NCI-H146 (cell line): ENCODE measurements around the gene GBF1.
A peak's percentile ranks its signal among the peaks of the same experiment; 100 is the strongest.
"Not testable (repeated sequence)": the region's sequence is repeated elsewhere in the genome, so short reads cannot be mapped to it uniquely, and the experiment has no call there.

ENCODE experiments used
- DNase-seq: peaks from one replicate; lab custom pipeline; 2025; lab: John Stamatoyannopoulos, UW

Gene GBF1

GRCh38 chr10:102308318-102308717 lies 63.0 kb downstream of the GBF1 start:
- not testable (repeated sequence) for DNase-seq

GRCh38 chr10:102309236-102309635 lies 63.9 kb downstream of the GBF1 start:
- no peak for DNase-seq

GRCh38 chr10:102309916-102310315 lies 64.6 kb downstream of the GBF1 start:
- DNase-seq, result no peak

- no peak for DNase-seq
Observed at GRCh38 chr10:102310361-102311024, 65.2 kb downstream of the GBF1 start.

- no peak for DNase-seq
Observed at GRCh38 chr10:102311025-102311420, 65.7 kb downstream of the GBF1 start.

- DNase-seq, result no peak
Observed at GRCh38 chr10:102312683-102313082, 67.4 kb downstream of the GBF1 start.

GRCh38 chr10:102313221-102313896 lies 68.0 kb downstream of the GBF1 start:
- DNase-seq, result no peak

GRCh38 chr10:102314801-102315200 lies 69.5 kb downstream of the GBF1 start:
- no peak for DNase-seq

GRCh38 chr10:102316421-102316820 lies 71.1 kb downstream of the GBF1 start:
- no peak for DNase-seq

GRCh38 chr10:102322914-102323313 lies 77.6 kb downstream of the GBF1 start:
- DNase-seq, result no peak

GRCh38 chr10:102324061-102324460 lies 78.7 kb downstream of the GBF1 start:
- DNase-seq, result no peak

- DNase-seq, result no peak
Observed at GRCh38 chr10:102326031-102326430, 80.7 kb downstream of the GBF1 start.

- no peak for DNase-seq
Observed at GRCh38 chr10:102327002-102327401, 81.7 kb downstream of the GBF1 start.

- no peak for DNase-seq
Observed at GRCh38 chr10:102327641-102328040, 82.3 kb downstream of the GBF1 start.

GRCh38 chr10:102332772-102333171 lies 87.4 kb downstream of the GBF1 start:
- DNase-seq, result no peak

- no peak for DNase-seq
Observed at GRCh38 chr10:102334101-102334500, 88.8 kb downstream of the GBF1 start.

- no peak for DNase-seq
Observed at GRCh38 chr10:102335184-102335583, 89.9 kb downstream of the GBF1 start.

- DNase-seq, result no peak
Observed at GRCh38 chr10:102341038-102341688, 95.8 kb downstream of the GBF1 start.

- peak; percentile 56 for DNase-seq
Observed at GRCh38 chr10:102342458-102342857, 97.1 kb downstream of the GBF1 start.

- no peak for DNase-seq
Observed at GRCh38 chr10:102342958-102343357, 97.6 kb downstream of the GBF1 start.

- no peak for DNase-seq
Observed at GRCh38 chr10:102344067-102344466, 98.7 kb downstream of the GBF1 start.

GRCh38 chr10:102347236-102347828 lies 102.0 kb downstream of the GBF1 start:
- peak; percentile 7 for DNase-seq
